Mesothelial cell of epicardium (in vitro differentiated cells): ENCODE data around the gene CAPN10. TPM values are rescaled to one million over a fixed set of nuclear protein-coding genes. Genes with fewer than 3 reads are reported as not detected.

Source experiments
- DNase-seq, 2 experiments: peaks; one replicate each; pipeline ENCODE4 v3.0.0; 2021; ENCODE audit warnings: low spot score in 2 of 2; ENCODE audit not compliant: unreplicated experiment in 2 of 2
- H3K27ac Mint-ChIP-seq: 2 replicates; pipeline ENCODE4 v1.8.0; 2021; ENCODE audit warnings: mixed read lengths
- H3K27me3 Mint-ChIP-seq: 2 replicates; pipeline ENCODE4 v1.8.0; 2021; ENCODE audit warnings: low read depth, mixed read lengths
- H3K36me3 Mint-ChIP-seq: 2 replicates; pipeline ENCODE4 v1.8.0; 2021; ENCODE audit warnings: mixed read lengths
- H3K4me1 Mint-ChIP-seq: 2 replicates; pipeline ENCODE4 v1.8.0; 2021; ENCODE audit warnings: mixed read lengths
- H3K4me3 Mint-ChIP-seq: 2 replicates; pipeline ENCODE4 v1.8.0; 2021; ENCODE audit warnings: mild to moderate bottlenecking, moderate library complexity, mixed read lengths
- H3K9me3 Mint-ChIP-seq: 2 replicates; pipeline ENCODE4 v1.8.0; 2021; ENCODE audit warnings: mixed read lengths
- total RNA-seq: library from RNA; stranded (reverse); gene quantifications from 3 replicates; pipeline ENCODE4 v1.2.1, GENCODE V29; 2021
- TF ChIP-seq, protein P1 (sequence below): fragments of 200-600 bp; sonication (generic); IDR thresholded peaks from one replicate; pipeline ENCODE4 v1.5.0; 2021; ENCODE audit warnings: antibody characterized with exemption; ENCODE audit not compliant: unreplicated experiment

CAPN10 gene
- total RNA-seq, 1 donor from 2014 or later, result 58.6 TPM

DNA sequence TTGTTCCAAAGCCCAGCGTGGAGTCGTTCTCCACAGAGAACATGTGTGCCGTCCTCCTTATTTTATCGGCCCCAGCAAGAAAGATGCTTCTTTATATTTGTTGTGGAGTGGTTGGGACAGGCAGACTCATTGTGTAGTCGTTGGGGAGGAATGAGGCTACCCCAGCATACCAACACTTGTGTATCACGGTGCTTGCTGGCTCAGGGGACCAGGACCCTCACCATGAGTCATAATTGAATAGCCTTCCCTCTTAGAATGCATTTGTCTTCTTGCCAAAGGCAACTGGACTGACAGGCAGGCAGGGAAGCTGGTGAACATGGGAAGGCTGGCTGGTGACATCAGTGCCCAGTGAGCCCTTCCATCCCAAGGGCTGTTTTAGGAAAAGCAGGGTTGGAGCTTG lies 4.7 kb downstream of the CAPN10 start:
- no peak for DNase-seq
- no peaks in the 10 kb centered on the region for H3K9me3 Mint-ChIP-seq

DNA sequence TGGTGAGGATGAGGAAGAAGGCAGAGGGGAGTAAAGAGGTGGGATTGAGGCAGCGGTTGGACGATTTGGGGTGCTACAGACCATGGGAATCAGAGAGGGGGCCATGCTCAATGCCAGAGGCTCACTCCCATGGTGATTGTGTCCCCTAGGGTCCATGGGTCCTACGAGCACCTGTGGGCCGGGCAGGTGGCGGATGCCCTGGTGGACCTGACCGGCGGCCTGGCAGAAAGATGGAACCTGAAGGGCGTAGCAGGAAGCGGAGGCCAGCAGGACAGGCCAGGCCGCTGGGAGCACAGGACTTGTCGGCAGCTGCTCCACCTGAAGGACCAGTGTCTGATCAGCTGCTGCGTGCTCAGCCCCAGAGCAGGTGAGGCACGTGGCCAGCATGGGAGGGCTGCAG lies 5.2 kb downstream of the CAPN10 start:
- H3K9me3 Mint-ChIP-seq, result no peaks in the 10 kb centered on the region

More for the DNA sequence above, 4.7 kb downstream of the CAPN10 start:
- no peaks in the 10 kb centered on the region for H3K27me3 Mint-ChIP-seq
- TF ChIP-seq, protein P1, sequence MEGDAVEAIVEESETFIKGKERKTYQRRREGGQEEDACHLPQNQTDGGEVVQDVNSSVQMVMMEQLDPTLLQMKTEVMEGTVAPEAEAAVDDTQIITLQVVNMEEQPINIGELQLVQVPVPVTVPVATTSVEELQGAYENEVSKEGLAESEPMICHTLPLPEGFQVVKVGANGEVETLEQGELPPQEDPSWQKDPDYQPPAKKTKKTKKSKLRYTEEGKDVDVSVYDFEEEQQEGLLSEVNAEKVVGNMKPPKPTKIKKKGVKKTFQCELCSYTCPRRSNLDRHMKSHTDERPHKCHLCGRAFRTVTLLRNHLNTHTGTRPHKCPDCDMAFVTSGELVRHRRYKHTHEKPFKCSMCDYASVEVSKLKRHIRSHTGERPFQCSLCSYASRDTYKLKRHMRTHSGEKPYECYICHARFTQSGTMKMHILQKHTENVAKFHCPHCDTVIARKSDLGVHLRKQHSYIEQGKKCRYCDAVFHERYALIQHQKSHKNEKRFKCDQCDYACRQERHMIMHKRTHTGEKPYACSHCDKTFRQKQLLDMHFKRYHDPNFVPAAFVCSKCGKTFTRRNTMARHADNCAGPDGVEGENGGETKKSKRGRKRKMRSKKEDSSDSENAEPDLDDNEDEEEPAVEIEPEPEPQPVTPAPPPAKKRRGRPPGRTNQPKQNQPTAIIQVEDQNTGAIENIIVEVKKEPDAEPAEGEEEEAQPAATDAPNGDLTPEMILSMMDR, result no peak
- peaks cover 18% of the 10 kb centered on the region for H3K4me1 Mint-ChIP-seq
- no peak overlapping the region for H3K27ac Mint-ChIP-seq
- H3K4me3 Mint-ChIP-seq, result no peak overlapping the region
- H3K36me3 Mint-ChIP-seq, result peaks cover 4% of the 10 kb centered on the region

DNA sequence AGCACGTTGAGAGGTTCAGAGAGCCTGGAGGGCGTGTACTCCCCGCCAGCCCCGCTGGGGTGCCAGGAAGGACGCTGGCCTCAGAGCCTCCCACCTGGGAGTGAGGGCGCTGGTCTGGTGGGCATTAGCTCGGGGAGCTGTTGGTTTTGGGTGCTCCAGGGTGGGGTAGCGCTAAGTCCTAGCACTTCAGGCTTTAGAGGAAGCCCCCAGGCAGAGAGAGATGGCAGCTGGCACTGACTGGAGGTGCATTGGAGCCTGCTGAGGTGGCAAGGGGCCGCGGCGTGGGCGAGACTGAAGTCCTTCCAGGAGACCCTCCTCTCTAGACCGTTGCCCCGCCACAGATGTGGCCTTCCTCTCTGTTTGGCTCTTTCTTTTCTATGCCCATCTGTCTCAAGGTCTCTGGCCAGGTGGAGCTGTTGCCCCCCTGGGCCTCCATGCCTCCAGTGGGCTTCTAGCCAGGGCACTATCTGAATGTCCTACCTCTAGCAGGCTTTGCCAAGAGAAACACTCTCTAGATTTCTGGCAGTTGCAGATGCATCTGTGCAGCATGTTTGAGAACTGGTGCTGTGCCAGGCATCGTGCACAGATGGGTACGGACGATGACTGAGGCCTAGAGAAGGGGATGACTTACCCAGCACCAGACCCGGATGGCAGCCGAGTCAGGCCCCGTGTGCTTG lies 6.6 kb downstream of the CAPN10 start:
- Mint-ChIP-seq H3K4me3 (no peak overlapping the region), H3K27me3 (no peaks in the 10 kb centered on the region), H3K27ac (no peak overlapping the region), H3K36me3 (peaks cover 4% of the 10 kb centered on the region), H3K9me3 (no peaks in the 10 kb centered on the region), H3K4me1 (peaks cover 7% of the 10 kb centered on the region)
- TF ChIP-seq, protein P1, result no peak
- DNase-seq, result no peak

More for the DNA sequence above, 5.2 kb downstream of the CAPN10 start:
- DNase-seq, result no peak
- H3K27me3 Mint-ChIP-seq, result no peaks in the 10 kb centered on the region
- TF ChIP-seq, protein P1, result no peak
- peaks cover 4% of the 10 kb centered on the region for H3K36me3 Mint-ChIP-seq
- no peak overlapping the region for H3K27ac Mint-ChIP-seq
- H3K4me1 Mint-ChIP-seq, result peaks cover 18% of the 10 kb centered on the region
- no peak overlapping the region for H3K4me3 Mint-ChIP-seq

DNA sequence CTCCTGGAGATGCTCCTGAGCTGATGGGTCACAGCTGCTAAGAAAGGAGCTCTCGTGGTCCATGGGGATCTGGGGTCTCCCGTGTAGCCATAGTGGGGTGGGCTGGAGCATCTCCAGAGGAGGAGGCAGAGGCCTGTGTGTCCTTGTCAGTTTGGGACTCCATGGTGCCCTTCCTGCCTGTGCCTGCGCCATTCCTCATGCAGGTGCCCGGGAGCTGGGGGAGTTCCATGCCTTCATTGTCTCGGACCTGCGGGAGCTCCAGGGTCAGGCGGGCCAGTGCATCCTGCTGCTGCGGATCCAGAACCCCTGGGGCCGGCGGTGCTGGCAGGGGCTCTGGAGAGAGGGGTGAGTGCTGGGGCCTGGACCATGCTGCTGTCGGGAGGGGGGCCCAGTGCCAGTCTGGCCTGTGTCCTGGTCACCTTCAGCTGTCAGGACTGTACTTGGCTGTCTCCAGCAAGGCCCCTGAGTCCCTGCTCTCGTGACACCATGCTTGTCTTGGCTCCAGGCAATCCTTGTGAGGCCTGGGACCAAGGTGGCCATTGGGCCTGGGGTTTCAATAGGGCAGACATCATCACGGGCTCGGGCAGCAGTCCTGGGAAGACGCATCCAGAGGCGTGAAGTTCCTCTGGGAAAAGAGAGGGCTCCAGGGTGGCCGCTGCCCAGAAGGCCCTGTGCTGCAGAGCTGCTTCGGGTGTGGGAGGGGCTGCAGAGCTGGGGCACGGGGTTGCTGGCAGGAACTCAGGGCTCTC lies 7.3 kb downstream of the CAPN10 start:
- TF ChIP-seq, protein P1, result no peak
- Mint-ChIP-seq H3K9me3 (no peaks in the 10 kb centered on the region), H3K27me3 (no peaks in the 10 kb centered on the region), H3K4me3 (no peak overlapping the region), H3K27ac (no peak overlapping the region), H3K4me1 (peaks cover under 1% of the 10 kb centered on the region), H3K36me3 (peaks cover 4% of the 10 kb centered on the region)
- peak in 1 of 2 experiments; percentile 14 for DNase-seq

DNA sequence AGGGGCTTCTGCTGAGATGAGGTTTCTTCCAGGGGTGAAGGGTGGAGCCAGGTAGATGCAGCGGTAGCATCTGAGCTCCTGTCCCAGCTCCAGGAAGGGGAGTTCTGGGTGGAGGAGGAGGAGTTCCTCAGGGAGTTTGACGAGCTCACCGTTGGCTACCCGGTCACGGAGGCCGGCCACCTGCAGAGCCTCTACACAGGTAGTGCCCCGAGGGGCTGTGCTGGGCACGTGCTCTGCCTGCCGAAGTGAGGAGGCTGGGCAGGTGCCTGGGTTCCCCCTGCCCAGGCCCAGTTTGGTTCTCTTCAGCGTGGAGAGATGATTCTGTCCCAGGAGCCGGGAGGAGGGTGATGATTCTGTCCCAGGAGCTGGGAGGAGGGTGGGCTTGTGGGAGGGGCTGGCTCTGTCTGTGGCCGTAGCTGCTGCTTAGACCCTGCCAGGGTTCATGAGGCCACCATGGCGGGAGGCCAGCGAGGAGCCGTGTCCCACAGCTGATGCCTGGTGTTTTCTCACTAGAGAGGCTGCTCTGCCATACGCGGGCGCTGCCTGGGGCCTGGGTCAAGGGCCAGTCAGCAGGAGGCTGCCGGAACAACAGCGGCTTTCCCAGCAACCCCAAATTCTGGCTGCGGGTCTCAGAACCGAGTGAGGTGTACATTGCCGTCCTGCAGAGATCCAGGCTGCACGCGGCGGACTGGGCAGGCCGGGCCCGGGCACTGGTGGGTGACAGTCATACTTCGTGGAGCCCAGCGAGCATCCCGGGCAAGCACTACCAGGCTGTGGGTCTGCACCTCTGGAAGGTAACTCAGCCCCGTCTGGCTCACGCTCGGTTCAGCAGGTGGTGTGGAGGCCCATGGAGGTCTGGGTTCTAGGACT lies 8.2 kb downstream of the CAPN10 start:
- Mint-ChIP-seq H3K27me3 (no peaks in the 10 kb centered on the region), H3K36me3 (peaks cover 4% of the 10 kb centered on the region), H3K9me3 (no peaks in the 10 kb centered on the region), H3K4me1 (no peaks in the 10 kb centered on the region), H3K4me3 (no peak overlapping the region), H3K27ac (no peak overlapping the region)
- TF ChIP-seq, protein P1, result no peak
- peak in 1 of 2 experiments; percentile 14 for DNase-seq
